ENCODE results near the gene OMP. TPM values are rescaled to one million over a fixed set of nuclear protein-coding genes. Genes with fewer than 3 reads are reported as not detected.

Gene OMP
- total RNA-seq, 1 experiment from 2014 or later: not detected

- in situ Hi-C loops (cut with HindIII; ENCODE audit: low pct_unique_long_range_greater_than_20kb, low sequenced_read_pairs): no loop called here
- no peak for DNase-seq (ENCODE audit: low read depth, low spot score)
Observed at GRCh38 chr11:77126156-77126775, 23.6 kb downstream of the OMP start.

GRCh38 chr11:77126861-77127234 lies 24.2 kb downstream of the OMP start:
- no peak for DNase-seq (ENCODE audit: low read depth, low spot score)
- in situ Hi-C loops (cut with HindIII; ENCODE audit: low pct_unique_long_range_greater_than_20kb, low sequenced_read_pairs): no loop called here

GRCh38 chr11:77127235-77127911 lies 24.7 kb downstream of the OMP start:
- in situ Hi-C loops (cut with HindIII; ENCODE audit: low pct_unique_long_range_greater_than_20kb, low sequenced_read_pairs): no loop called here
- DNase-seq (ENCODE audit: low read depth, low spot score): peak; percentile 35

- no peak for DNase-seq (ENCODE audit: low read depth, low spot score)
Observed at GRCh38 chr11:77127920-77128691, 25.5 kb downstream of the OMP start, which contains the start of gene MYO7A. TSS of gene MYO7A (plus strand) at chr11:77128246. CDS start at chr11:77130635, 2,389 bp downstream.

GRCh38 chr11:77129069-77129841 lies 26.6 kb downstream of the OMP start:
- DNase-seq (ENCODE audit: low read depth, low spot score): no peak
- in situ Hi-C loops (cut with HindIII; ENCODE audit: low pct_unique_long_range_greater_than_20kb, low sequenced_read_pairs): no loop called here

More at GRCh38 chr11:77127920-77128691, 25.5 kb downstream of the OMP start, which contains the start of gene MYO7A:
- in situ Hi-C loops (cut with HindIII; ENCODE audit: low pct_unique_long_range_greater_than_20kb, low sequenced_read_pairs): no loop called here

GRCh38 chr11:77129842-77130756 lies 27.5 kb downstream of the OMP start:
- no peak for DNase-seq (ENCODE audit: low read depth, low spot score)
- in situ Hi-C loops (cut with HindIII; ENCODE audit: low pct_unique_long_range_greater_than_20kb, low sequenced_read_pairs): no loop called here

- no peak for DNase-seq (ENCODE audit: low read depth, low spot score)
- in situ Hi-C loops (cut with HindIII; ENCODE audit: low pct_unique_long_range_greater_than_20kb, low sequenced_read_pairs): no loop called here
Observed at GRCh38 chr11:77130763-77131513, 28.3 kb downstream of the OMP start.

- no peak for DNase-seq (ENCODE audit: low read depth, low spot score)
- in situ Hi-C loops (cut with HindIII; ENCODE audit: low pct_unique_long_range_greater_than_20kb, low sequenced_read_pairs): no loop called here
Observed at GRCh38 chr11:77131560-77131959, 28.9 kb downstream of the OMP start.

- in situ Hi-C loops (cut with HindIII; ENCODE audit: low pct_unique_long_range_greater_than_20kb, low sequenced_read_pairs): no loop called here
- DNase-seq (ENCODE audit: low read depth, low spot score): no peak
Observed at GRCh38 chr11:77135069-77135468, 32.4 kb downstream of the OMP start.

- in situ Hi-C loops (cut with HindIII; ENCODE audit: low pct_unique_long_range_greater_than_20kb, low sequenced_read_pairs): no loop called here
- no peak for DNase-seq (ENCODE audit: low read depth, low spot score)
Observed at GRCh38 chr11:77136074-77136473, 33.4 kb downstream of the OMP start.

- no peak for DNase-seq (ENCODE audit: low read depth, low spot score)
- in situ Hi-C loops (cut with HindIII; ENCODE audit: low pct_unique_long_range_greater_than_20kb, low sequenced_read_pairs): no loop called here
Observed at GRCh38 chr11:77136784-77137420, 34.3 kb downstream of the OMP start.

- in situ Hi-C loops (cut with HindIII; ENCODE audit: low pct_unique_long_range_greater_than_20kb, low sequenced_read_pairs): no loop called here
- no peak for DNase-seq (ENCODE audit: low read depth, low spot score)
Observed at GRCh38 chr11:77137421-77137820, 34.8 kb downstream of the OMP start.

- DNase-seq (ENCODE audit: low read depth, low spot score): no peak
- in situ Hi-C loops (cut with HindIII; ENCODE audit: low pct_unique_long_range_greater_than_20kb, low sequenced_read_pairs): no loop called here
Observed at GRCh38 chr11:77138106-77138649, 35.5 kb downstream of the OMP start.

- no peak for DNase-seq (ENCODE audit: low read depth, low spot score)
- in situ Hi-C loops (cut with HindIII; ENCODE audit: low pct_unique_long_range_greater_than_20kb, low sequenced_read_pairs): no loop called here
Observed at GRCh38 chr11:77139201-77139600, 36.6 kb downstream of the OMP start.

- in situ Hi-C loops (cut with HindIII; ENCODE audit: low pct_unique_long_range_greater_than_20kb, low sequenced_read_pairs): no loop called here
- no peak for DNase-seq (ENCODE audit: low read depth, low spot score)
Observed at GRCh38 chr11:77140231-77140851, 37.7 kb downstream of the OMP start.
